Activated T-cell treated with anti-CD3 and anti-CD28 coated beads, Interleukin-2, amount 50 U/mL, for 72 hours (primary cell): ENCODE measurements around the gene EIF5AL1. TPM values are rescaled to one million over a fixed set of nuclear protein-coding genes. Genes with fewer than 3 reads are reported as not detected.
A peak's percentile ranks its signal among the peaks of the same experiment; 100 is the strongest.

Source experiments
- ATAC-seq, 2 donors: fragments of 150-1000 bp; cut with Tn5 transposase; replicated peaks in 1 of 2; 2 replicates each; pipeline ENCODE4 v1.10.0; 2021; ENCODE audit warnings: moderate library complexity in 2 of 2, mild to moderate bottlenecking in 1 of 2
- DNase-seq, 2 donors: peaks; one replicate each; pipeline ENCODE4 v3.0.0; 2021 to 2022; ENCODE audit warnings: mixed read lengths in 1 of 2
- H3K27ac Mint-ChIP-seq: one replicate; pipeline ENCODE4 v1.8.0; 2022; ENCODE audit warnings: mild to moderate bottlenecking, moderate library complexity, mixed read lengths
- H3K27me3 Mint-ChIP-seq: one replicate; pipeline ENCODE4 v1.8.0; 2022; ENCODE audit warnings: low read depth, mixed read lengths
- H3K36me3 Mint-ChIP-seq, 2 donors: one replicate each; pipeline ENCODE4 v1.8.0; 2022; ENCODE audit warnings: mixed read lengths in 2 of 2, mild to moderate bottlenecking in 1 of 2; ENCODE audit not compliant: insufficient read depth in 2 of 2
- H3K4me1 Mint-ChIP-seq: one replicate; pipeline ENCODE4 v1.8.0; 2022; ENCODE audit warnings: low read depth, mixed read lengths
- H3K4me3 Mint-ChIP-seq, 2 donors: one replicate each; pipeline ENCODE4 v1.8.0; 2022; ENCODE audit warnings: mild to moderate bottlenecking in 2 of 2, mixed read lengths in 2 of 2, moderate library complexity in 2 of 2
- H3K9me3 Mint-ChIP-seq, 2 donors: one replicate each; pipeline ENCODE4 v1.8.0; 2022; ENCODE audit warnings: mixed read lengths in 2 of 2
- total RNA-seq, 2 donors: library from RNA; stranded (reverse); gene quantifications; one replicate each; pipeline ENCODE4 v1.2.3, GENCODE V29; 2022

Gene EIF5AL1
- total RNA-seq, 2 donors from 2014 or later = 0.07 to 0.10 TPM

DNA sequence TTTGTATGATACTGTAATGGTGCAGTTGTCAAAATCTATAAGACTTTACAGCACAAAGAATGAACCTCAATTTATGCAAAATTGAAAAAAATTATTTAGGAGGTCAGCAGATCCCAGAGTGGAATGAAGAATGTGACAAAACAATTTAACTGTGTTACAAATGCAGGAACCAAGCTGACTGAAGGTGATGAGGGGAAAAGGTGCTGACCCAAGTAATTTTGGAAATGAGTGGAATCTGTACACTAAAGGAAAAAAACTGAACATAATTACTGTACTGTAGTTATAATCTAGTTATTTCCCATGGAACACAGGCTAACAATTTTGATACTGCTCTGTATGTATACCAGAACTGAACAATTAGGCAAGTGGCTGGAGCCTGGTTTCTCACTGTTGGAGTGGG is 35.7 kb upstream of the EIF5AL1 start:
- H3K4me3 Mint-ChIP-seq = no peak overlapping the region
- H3K4me1 Mint-ChIP-seq = no peaks in the 10 kb centered on the region
- peaks cover 18% of the 10 kb centered on the region for H3K27me3 Mint-ChIP-seq
- no peak for ATAC-seq
- H3K9me3 Mint-ChIP-seq = no peaks in the 10 kb centered on the region
- H3K27ac Mint-ChIP-seq = no peak overlapping the region
- H3K36me3 Mint-ChIP-seq = no peaks in the 10 kb centered on the region
- DNase-seq = no peak

- Mint-ChIP-seq H3K9me3 (no peaks in the 10 kb centered on the region), H3K27me3 (peaks cover 19% of the 10 kb centered on the region), H3K36me3 (no peaks in the 10 kb centered on the region), H3K4me3 (no peak overlapping the region), H3K4me1 (no peaks in the 10 kb centered on the region), H3K27ac (no peak overlapping the region)
- ATAC-seq = no peak
- DNase-seq = no peak
Measured at GRCh38 chr10:79477456-79477855, 34.9 kb upstream of the EIF5AL1 start.

GRCh38 chr10:79479283-79479909 is 32.9 kb upstream of the EIF5AL1 start:
- no peak overlapping the region for H3K27ac Mint-ChIP-seq
- no peaks in the 10 kb centered on the region for H3K9me3 Mint-ChIP-seq
- H3K36me3 Mint-ChIP-seq = no peaks in the 10 kb centered on the region
- H3K27me3 Mint-ChIP-seq = peaks cover 19% of the 10 kb centered on the region
- H3K4me3 Mint-ChIP-seq = no peak overlapping the region
- DNase-seq (no peak), ATAC-seq (no peak)
- no peaks in the 10 kb centered on the region for H3K4me1 Mint-ChIP-seq

- peaks cover 12% of the 10 kb centered on the region for H3K27me3 Mint-ChIP-seq
- DNase-seq (no peak), ATAC-seq (no peak)
- H3K27ac Mint-ChIP-seq = no peak overlapping the region
- no peaks in the 10 kb centered on the region for H3K4me1 Mint-ChIP-seq
- H3K36me3 Mint-ChIP-seq = no peaks in the 10 kb centered on the region
- H3K4me3 Mint-ChIP-seq = no peak overlapping the region
- no peaks in the 10 kb centered on the region for H3K9me3 Mint-ChIP-seq
Measured at GRCh38 chr10:79482304-79482703, 30.0 kb upstream of the EIF5AL1 start.

GRCh38 chr10:79482741-79483140 is 29.6 kb upstream of the EIF5AL1 start:
- Mint-ChIP-seq H3K36me3 (no peaks in the 10 kb centered on the region), H3K9me3 (no peaks in the 10 kb centered on the region), H3K27me3 (peaks cover 7% of the 10 kb centered on the region), H3K27ac (no peak overlapping the region), H3K4me3 (no peak overlapping the region), H3K4me1 (no peaks in the 10 kb centered on the region)
- DNase-seq = no peak
- no peak for ATAC-seq

DNA sequence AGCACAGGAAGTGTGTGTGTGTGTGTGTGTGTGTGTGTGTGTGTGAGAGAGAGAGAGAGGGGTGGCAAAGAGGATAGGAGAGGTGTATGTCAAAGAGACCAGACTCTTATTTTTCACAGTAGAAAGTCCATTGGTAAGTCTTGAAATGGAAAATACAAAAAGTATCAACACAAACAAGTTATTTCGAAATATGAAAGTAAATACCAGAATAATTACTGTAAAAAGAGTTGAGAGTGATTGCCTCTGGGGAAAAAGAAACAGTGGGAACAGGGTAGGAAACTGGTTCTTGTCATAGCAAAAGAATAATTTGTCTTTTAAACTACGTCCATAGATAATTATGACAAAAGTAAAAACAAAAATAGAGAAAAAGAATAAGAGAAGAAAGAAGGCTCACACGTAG is 29.0 kb upstream of the EIF5AL1 start:
- Mint-ChIP-seq H3K4me3 (no peak overlapping the region), H3K4me1 (no peaks in the 10 kb centered on the region), H3K27me3 (peaks cover 6% of the 10 kb centered on the region), H3K36me3 (no peaks in the 10 kb centered on the region), H3K9me3 (no peaks in the 10 kb centered on the region), H3K27ac (no peak overlapping the region)
- DNase-seq = no peak
- ATAC-seq = no peak

DNA sequence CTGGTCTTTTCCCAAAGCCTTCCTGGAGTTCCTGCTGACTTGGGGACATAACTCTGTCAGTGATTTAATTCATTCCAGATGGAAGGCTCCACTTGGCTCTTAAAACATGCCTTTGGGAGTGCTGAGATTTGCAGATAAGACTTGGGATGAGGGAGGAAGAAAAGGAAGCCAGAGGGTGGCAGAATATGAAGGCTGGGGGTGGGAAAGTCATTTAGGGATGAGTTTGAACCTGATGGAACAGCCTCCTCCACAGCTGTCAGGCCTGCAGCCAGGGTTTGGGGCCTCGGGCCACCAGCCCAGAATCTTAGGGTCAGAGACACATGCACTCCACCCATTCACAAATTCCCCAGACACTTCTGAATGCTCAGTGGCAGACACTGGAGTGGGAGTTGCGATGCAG is 28.4 kb upstream of the EIF5AL1 start:
- H3K27me3 Mint-ChIP-seq = peaks cover 6% of the 10 kb centered on the region
- DNase-seq = no peak
- H3K36me3 Mint-ChIP-seq = no peaks in the 10 kb centered on the region
- no peak overlapping the region for H3K27ac Mint-ChIP-seq
- ATAC-seq = no peak
- H3K4me1 Mint-ChIP-seq = no peaks in the 10 kb centered on the region
- H3K9me3 Mint-ChIP-seq = no peaks in the 10 kb centered on the region
- H3K4me3 Mint-ChIP-seq = no peak overlapping the region

GRCh38 chr10:79484476-79484875 is 27.9 kb upstream of the EIF5AL1 start:
- Mint-ChIP-seq H3K36me3 (no peaks in the 10 kb centered on the region), H3K4me3 (no peak overlapping the region), H3K27ac (no peak overlapping the region), H3K9me3 (no peaks in the 10 kb centered on the region), H3K4me1 (no peaks in the 10 kb centered on the region), H3K27me3 (peaks cover 6% of the 10 kb centered on the region)
- ATAC-seq (no peak), DNase-seq (no peak)

- peak; percentile 60 to 68 for ATAC-seq
- DNase-seq = peak; percentile 37 to 44
- H3K4me3 Mint-ChIP-seq = no peak overlapping the region
- H3K27ac Mint-ChIP-seq = no peak overlapping the region
- H3K36me3 Mint-ChIP-seq = no peaks in the 10 kb centered on the region
- no peaks in the 10 kb centered on the region for H3K4me1 Mint-ChIP-seq
- H3K27me3 Mint-ChIP-seq = no peaks in the 10 kb centered on the region
- H3K9me3 Mint-ChIP-seq = no peaks in the 10 kb centered on the region
Measured at GRCh38 chr10:79487296-79488194, 24.8 kb upstream of the EIF5AL1 start.

DNA sequence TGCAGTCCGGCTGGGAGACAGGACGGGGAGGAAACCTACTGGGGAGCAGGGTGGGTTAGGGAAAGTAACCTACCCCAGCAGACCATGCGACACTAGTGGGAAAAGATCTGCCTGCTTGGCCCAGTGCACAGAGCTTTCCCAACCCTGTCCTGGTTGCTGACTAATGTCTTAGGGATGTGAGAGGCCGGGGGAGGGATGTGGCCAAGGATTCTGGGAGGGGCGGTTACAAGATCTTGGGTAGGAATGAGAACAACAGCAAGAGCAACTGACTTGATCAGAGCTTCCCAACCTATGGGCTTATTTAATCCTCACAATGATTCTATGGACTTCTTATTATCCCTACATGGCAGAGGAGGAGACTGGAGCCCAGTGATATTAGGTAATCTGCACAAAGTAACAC is 24.0 kb upstream of the EIF5AL1 start:
- H3K27ac Mint-ChIP-seq = no peak overlapping the region
- no peak for DNase-seq
- no peak overlapping the region for H3K4me3 Mint-ChIP-seq
- H3K36me3 Mint-ChIP-seq = no peaks in the 10 kb centered on the region
- H3K9me3 Mint-ChIP-seq = no peaks in the 10 kb centered on the region
- H3K4me1 Mint-ChIP-seq = no peaks in the 10 kb centered on the region
- no peak for ATAC-seq
- H3K27me3 Mint-ChIP-seq = no peaks in the 10 kb centered on the region

DNA sequence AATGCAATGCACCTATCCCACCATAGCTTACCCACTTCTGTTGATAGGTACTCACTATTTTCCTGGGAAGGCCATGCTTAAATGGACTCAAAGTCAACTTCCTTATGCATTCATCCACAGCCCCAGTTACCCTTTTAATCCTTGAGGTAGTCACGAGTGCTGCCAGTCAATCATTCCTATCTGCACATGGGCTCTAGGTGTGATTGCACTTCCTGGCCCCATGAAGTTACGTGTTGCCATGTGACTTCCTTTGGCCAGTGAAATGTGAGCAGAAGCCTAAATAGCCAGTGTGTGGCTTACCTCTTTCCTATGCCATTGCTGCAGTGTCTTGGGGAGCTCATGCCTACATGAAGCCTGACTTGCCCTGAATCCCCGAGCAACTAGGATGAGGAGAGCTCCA is 23.5 kb upstream of the EIF5AL1 start:
- Mint-ChIP-seq H3K27me3 (no peaks in the 10 kb centered on the region), H3K36me3 (no peaks in the 10 kb centered on the region), H3K9me3 (no peaks in the 10 kb centered on the region), H3K4me1 (no peaks in the 10 kb centered on the region), H3K27ac (no peak overlapping the region), H3K4me3 (no peak overlapping the region)
- ATAC-seq (no peak), DNase-seq (no peak)

DNA sequence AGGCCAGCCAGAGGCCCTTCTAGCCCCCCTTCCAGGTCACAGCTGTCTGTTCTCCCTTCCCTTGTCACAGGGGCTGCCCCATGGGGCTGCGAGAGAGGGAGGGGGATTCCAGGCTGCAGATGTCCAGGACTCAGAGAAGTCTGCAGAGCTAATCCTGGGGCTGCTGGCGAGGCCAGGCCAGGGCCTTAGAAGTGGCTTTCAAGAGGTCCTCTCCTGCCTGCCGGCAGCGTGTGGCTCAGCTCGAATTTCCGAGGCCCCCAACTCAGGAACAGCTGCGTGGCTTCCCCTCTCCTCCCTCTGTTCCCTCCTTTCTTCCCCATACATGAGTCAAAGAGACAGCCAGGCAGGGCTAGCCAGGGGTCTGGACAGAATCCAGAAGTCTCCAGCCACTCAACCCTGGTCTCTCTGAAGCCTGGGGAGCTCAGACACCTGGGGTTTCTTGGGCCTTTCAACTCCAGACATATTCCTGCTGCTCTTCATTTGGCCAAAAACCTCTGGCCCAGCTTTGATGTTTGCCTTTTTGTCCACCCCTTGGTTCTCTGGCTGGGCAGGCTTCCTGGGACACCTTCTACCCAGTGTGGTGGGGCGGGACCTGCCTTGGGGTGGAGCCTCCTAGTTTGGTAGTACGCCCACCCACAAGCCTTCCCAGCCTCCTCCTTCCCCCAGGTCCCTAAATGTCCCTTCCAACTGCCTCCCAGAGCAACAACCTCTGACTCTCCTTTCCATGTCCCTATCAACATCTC is 21.8 kb upstream of the EIF5AL1 start:
- no peak overlapping the region for H3K27ac Mint-ChIP-seq
- no peak overlapping the region for H3K4me3 Mint-ChIP-seq
- peaks cover 7% of the 10 kb centered on the region for H3K27me3 Mint-ChIP-seq
- H3K9me3 Mint-ChIP-seq = no peaks in the 10 kb centered on the region
- DNase-seq (no peak), ATAC-seq (no peak)
- H3K36me3 Mint-ChIP-seq = no peaks in the 10 kb centered on the region
- no peaks in the 10 kb centered on the region for H3K4me1 Mint-ChIP-seq

- Mint-ChIP-seq H3K9me3 (no peaks in the 10 kb centered on the region), H3K36me3 (no peaks in the 10 kb centered on the region), H3K27ac (no peak overlapping the region), H3K27me3 (peaks cover 12% of the 10 kb centered on the region), H3K4me3 (no peak overlapping the region), H3K4me1 (no peaks in the 10 kb centered on the region)
- ATAC-seq (no peak), DNase-seq (no peak)
Measured at GRCh38 chr10:79491143-79491835, 21.0 kb upstream of the EIF5AL1 start.
